HL-60 (cell line): ENCODE data around the gene CD34.

Source experiments
- DNase-seq, 2 experiments: peaks; one replicate each; pipeline ENCODE4 v3.0.0-alpha.2; 2010 to 2020; ENCODE audit warnings: low read depth in 1 of 2, low spot score in 1 of 2
- H3K27ac ChIP-seq: fragments of 250-450 bp; sonication (Bioruptor Pico); replicated peaks from 2 replicates; pipeline ENCODE4 v1.5.1; 2020; ENCODE audit warnings: mild to moderate bottlenecking, moderate library complexity
- H3K27me3 ChIP-seq: fragments of 250-450 bp; sonication (Bioruptor Pico); 2 replicates; pipeline ENCODE4 v1.5.1; 2021; ENCODE audit warnings: mild to moderate bottlenecking, moderate library complexity; ENCODE audit not compliant: insufficient read depth, poor library complexity, severe bottlenecking
- H3K4me3 ChIP-seq: replicated peaks from 2 replicates; pipeline ENCODE4 v1.5.1; 2011; ENCODE audit warnings: mild to moderate bottlenecking, control low read depth, low read length; ENCODE audit not compliant: insufficient read depth
- GABPA ChIP-seq: IDR thresholded peaks from 2 replicates; pipeline ENCODE4 v1.6.1; 2012; ENCODE audit warnings: low read depth
- POLR2AphosphoS5 ChIP-seq: IDR thresholded peaks from 2 replicates; pipeline ENCODE4 v1.6.1; 2012; ENCODE audit warnings: low read depth
- SPI1 ChIP-seq: IDR thresholded peaks from 2 replicates; pipeline ENCODE4 v1.6.1; 2012; ENCODE audit warnings: low read depth, mild to moderate bottlenecking, borderline replicate concordance
- TF ChIP-seq, protein P1 (sequence below): IDR thresholded peaks from one replicate; pipeline ENCODE4 v1.5.1; 2011; ENCODE audit warnings: low read length, control low read depth, inconsistent platforms; ENCODE audit not compliant: insufficient read depth
- TF ChIP-seq, protein P2 (sequence below): IDR thresholded peaks from 2 replicates; pipeline ENCODE4 v1.6.1; 2012; ENCODE audit warnings: low read depth; ENCODE audit not compliant: insufficient replicate concordance

Gene CD34

DNA sequence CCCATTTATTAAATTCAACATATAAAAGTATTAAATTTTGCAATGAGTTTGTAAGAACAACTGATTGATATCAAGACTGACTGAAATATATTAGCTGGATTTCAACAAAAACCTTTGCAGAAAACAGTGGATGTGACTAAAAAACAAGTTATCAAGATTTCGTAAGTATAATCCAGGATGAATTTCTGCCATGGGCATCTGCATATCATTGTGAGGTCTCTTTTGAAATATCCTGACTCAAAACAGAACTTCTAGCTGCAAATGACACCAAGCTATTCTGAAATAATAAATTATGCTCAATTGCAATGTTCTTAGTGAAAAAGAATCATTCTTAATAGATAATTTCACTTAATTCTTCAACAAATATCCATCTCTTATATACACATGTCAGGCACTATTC lies 52.6 kb downstream of the CD34 start:
- H3K27ac ChIP-seq: peak overlapping the region; percentile 21
- no peak for DNase-seq
- no peaks in the 10 kb centered on the region for H3K27me3 ChIP-seq
- H3K4me3 ChIP-seq: no peak overlapping the region
- TF ChIP-seq, protein P1, sequence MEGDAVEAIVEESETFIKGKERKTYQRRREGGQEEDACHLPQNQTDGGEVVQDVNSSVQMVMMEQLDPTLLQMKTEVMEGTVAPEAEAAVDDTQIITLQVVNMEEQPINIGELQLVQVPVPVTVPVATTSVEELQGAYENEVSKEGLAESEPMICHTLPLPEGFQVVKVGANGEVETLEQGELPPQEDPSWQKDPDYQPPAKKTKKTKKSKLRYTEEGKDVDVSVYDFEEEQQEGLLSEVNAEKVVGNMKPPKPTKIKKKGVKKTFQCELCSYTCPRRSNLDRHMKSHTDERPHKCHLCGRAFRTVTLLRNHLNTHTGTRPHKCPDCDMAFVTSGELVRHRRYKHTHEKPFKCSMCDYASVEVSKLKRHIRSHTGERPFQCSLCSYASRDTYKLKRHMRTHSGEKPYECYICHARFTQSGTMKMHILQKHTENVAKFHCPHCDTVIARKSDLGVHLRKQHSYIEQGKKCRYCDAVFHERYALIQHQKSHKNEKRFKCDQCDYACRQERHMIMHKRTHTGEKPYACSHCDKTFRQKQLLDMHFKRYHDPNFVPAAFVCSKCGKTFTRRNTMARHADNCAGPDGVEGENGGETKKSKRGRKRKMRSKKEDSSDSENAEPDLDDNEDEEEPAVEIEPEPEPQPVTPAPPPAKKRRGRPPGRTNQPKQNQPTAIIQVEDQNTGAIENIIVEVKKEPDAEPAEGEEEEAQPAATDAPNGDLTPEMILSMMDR: no peak
- TF ChIP-seq, protein P2, sequence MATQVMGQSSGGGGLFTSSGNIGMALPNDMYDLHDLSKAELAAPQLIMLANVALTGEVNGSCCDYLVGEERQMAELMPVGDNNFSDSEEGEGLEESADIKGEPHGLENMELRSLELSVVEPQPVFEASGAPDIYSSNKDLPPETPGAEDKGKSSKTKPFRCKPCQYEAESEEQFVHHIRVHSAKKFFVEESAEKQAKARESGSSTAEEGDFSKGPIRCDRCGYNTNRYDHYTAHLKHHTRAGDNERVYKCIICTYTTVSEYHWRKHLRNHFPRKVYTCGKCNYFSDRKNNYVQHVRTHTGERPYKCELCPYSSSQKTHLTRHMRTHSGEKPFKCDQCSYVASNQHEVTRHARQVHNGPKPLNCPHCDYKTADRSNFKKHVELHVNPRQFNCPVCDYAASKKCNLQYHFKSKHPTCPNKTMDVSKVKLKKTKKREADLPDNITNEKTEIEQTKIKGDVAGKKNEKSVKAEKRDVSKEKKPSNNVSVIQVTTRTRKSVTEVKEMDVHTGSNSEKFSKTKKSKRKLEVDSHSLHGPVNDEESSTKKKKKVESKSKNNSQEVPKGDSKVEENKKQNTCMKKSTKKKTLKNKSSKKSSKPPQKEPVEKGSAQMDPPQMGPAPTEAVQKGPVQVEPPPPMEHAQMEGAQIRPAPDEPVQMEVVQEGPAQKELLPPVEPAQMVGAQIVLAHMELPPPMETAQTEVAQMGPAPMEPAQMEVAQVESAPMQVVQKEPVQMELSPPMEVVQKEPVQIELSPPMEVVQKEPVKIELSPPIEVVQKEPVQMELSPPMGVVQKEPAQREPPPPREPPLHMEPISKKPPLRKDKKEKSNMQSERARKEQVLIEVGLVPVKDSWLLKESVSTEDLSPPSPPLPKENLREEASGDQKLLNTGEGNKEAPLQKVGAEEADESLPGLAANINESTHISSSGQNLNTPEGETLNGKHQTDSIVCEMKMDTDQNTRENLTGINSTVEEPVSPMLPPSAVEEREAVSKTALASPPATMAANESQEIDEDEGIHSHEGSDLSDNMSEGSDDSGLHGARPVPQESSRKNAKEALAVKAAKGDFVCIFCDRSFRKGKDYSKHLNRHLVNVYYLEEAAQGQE: no peak
- TF ChIP-seq SPI1: no peak

DNA sequence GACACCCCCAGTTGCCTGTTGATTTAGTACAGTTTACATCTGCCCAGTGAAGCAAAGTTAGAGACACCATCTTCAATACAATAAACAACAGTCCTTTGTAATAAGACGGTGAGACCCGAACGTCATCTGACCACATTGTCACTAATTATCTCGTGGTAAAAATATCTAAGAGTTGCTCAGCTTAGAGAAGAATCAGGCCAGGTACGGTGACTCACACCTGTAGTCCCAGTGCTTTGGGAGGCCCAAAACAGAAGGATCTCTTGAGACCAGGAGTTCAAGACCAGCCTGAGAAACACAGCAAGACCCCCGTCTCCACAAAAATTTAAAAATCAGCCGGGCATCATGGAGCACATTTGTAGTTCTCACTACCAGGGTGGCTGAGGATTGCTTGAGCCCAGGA lies 53.5 kb downstream of the CD34 start:
- H3K27ac ChIP-seq: no peak overlapping the region; the same call in 1 of the 2 replicates
- no peak for DNase-seq
- H3K27me3 ChIP-seq: no peaks in the 10 kb centered on the region
- no peak overlapping the region for H3K4me3 ChIP-seq
- TF ChIP-seq POLR2AphosphoS5 (no peak), GABPA (no peak), SPI1 (no peak)
- TF ChIP-seq, protein P2: no peak
- TF ChIP-seq, protein P1: no peak

DNA sequence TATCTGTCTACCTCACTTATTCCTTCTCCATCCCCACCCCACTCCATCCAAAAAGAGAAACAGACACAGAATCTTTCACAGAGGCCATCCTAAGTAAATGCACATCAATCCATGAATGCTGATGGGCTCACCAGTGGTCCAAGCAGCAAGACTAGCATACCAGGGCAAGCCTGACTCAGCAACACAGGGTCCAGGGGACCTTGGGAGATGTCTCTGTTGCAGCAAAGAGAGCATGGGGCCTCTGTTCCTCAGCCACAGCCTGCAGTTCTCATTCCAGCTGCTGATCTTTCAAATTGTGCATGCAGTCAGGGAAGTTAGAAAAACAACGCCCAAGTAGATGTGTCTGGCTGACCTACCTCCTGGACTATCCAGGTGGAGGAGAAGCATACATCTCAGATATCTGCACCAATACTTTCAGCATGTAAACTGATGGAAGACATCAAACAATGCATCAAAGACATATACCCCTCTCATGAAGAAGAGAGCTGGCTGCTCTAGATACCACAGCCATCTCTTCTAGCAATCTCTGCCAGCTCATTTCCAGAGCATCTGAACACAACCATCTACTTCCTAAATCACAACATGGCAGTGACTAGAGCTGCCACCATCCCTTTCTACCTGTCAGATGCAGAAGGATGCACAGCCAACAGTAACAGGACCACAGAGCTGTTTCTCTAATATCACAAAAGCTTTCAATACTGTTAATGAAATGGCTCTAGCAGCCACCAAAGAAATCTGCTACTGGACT lies 54.5 kb downstream of the CD34 start:
- Histone ChIP-seq H3K4me3 (no peak overlapping the region), H3K27me3 (no peaks in the 10 kb centered on the region), H3K27ac (no peak overlapping the region)
- DNase-seq: no peak
- no peak for TF ChIP-seq SPI1
- TF ChIP-seq POLR2AphosphoS5: no peak
- TF ChIP-seq, protein P2: no peak
- no peak for TF ChIP-seq GABPA
- TF ChIP-seq, protein P1: no peak
